ENCODE results near the gene KDF1. TPM values are rescaled to one million over a fixed set of nuclear protein-coding genes. Genes with fewer than 3 reads are reported as not detected.

The KDF1 gene
- total and polyA plus RNA-seq, 2 of the 13 experiments (the other 11 are each of a cell fraction or from before 2014, with no cell fraction given) = 1.9 to 4.9 TPM

- TF ChIP-seq REPIN1 (CRISPR knock-in tag; IDR thresholded peaks at IDR 0.05; ENCODE audit: borderline replicate concordance, low read depth) (no peak), TGIF2 (CRISPR knock-in tag; IDR thresholded peaks at IDR 0.05) (0 out of 2 replicates have a peak, but pooled peaks have one; percentile 37), ARID4A (CRISPR knock-in tag; IDR thresholded peaks at IDR 0.05; ENCODE audit: borderline replicate concordance) (no peak; the same call in 1 of the 2 replicates), ZHX2 (IDR thresholded peaks at IDR 0.05; ENCODE audit: low read depth) (no peak), ZHX2 (CRISPR knock-in tag; IDR thresholded peaks at IDR 0.05; ENCODE audit: borderline replicate concordance) (no peak), PATZ1 (CRISPR knock-in tag; IDR thresholded peaks at IDR 0.05) (peak; percentile 90), JUNB (CRISPR knock-in tag; IDR thresholded peaks at IDR 0.05; ENCODE audit: borderline replicate concordance) (peak; percentile 91), ZSCAN25 (CRISPR knock-in tag; IDR thresholded peaks at IDR 0.05) (peak; percentile 79), NFE2 (CRISPR knock-in tag; IDR thresholded peaks at IDR 0.05) (no peak), ZHX1 (CRISPR knock-in tag; IDR thresholded peaks at IDR 0.05; ENCODE audit: low read depth) (no peak), ZNF639 (CRISPR knock-in tag; conservative IDR thresholded peaks at IDR 0.05) (no peak)
These were observed 31.2 kb upstream of the KDF1 start (continued) for GRCh38 chr1:26991310-26992116.
